ENCODE data around the gene SOX18.

- no peak for TF ChIP-seq ZNF274 (IDR thresholded peaks at IDR 0.05; ENCODE audit: low read depth, low read length)
- no peak for TF ChIP-seq SUZ12 (IDR thresholded peaks at IDR 0.05; ENCODE audit: extremely low read depth, insufficient read depth, insufficient read length)
- no peak for TF ChIP-seq YY1 (IDR thresholded peaks at IDR 0.05; ENCODE audit: insufficient read depth, insufficient read length)
Observed at GRCh38 chr20:64075556-64075955, 26.1 kb upstream of the SOX18 start.

Measured in NT2/D1 (cell line).